ENCODE results near the gene ARHGAP45. TPM values are rescaled to one million over a fixed set of nuclear protein-coding genes. Genes with fewer than 3 reads are reported as not detected.
A peak's percentile ranks its signal among the peaks of the same experiment; 100 is the strongest.

The ARHGAP45 gene
- total RNA-seq, 1 donor from 2014 or later: 15.6 TPM

- DNase-seq (ENCODE audit: low spot score): no peak
These were observed 19.6 kb downstream of the ARHGAP45 start for GRCh38 chr19:1086613-1087012.

- DNase-seq (ENCODE audit: low spot score): peak; percentile 50
These were observed 20.9 kb downstream of the ARHGAP45 start for GRCh38 chr19:1087813-1088415.

GRCh38 chr19:1088416-1089010 is 21.5 kb downstream of the ARHGAP45 start:
- DNase-seq (ENCODE audit: low spot score): no peak

DNA sequence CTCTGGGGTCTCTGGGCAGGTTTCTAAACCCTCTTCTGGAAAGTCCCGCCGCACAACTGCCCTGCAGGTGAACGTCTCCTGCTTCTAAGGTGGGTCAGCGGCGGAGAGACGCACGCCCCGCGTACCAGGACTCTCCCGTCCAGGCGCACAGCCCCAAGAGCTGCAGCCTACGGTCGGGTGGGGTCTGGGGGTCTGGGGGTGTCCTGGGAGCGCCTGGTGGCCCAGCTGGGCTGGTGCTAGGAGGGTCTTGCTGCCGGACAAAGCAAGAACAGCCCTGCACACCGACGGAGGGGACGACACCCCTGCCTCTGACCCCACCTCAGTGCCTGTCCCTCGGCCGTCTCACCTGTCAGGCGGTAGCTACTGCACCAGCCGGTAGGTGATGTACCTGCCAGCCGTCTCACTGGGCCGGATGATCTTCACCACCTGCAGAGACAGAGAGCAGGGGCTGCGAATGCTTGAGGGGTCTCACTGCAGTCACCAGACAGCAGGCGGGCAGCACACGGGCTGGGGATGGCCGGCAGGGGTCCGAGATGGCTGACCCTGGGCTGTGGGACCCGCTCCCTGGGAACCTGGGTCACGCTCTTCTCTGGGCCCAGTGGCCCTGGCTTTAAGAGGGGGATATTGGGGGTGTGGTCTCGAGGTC is 22.3 kb downstream of the ARHGAP45 start:
- no peak for DNase-seq (ENCODE audit: low spot score)

- no peak for DNase-seq (ENCODE audit: low spot score)
These were observed 22.9 kb downstream of the ARHGAP45 start for GRCh38 chr19:1089891-1090290.

DNA sequence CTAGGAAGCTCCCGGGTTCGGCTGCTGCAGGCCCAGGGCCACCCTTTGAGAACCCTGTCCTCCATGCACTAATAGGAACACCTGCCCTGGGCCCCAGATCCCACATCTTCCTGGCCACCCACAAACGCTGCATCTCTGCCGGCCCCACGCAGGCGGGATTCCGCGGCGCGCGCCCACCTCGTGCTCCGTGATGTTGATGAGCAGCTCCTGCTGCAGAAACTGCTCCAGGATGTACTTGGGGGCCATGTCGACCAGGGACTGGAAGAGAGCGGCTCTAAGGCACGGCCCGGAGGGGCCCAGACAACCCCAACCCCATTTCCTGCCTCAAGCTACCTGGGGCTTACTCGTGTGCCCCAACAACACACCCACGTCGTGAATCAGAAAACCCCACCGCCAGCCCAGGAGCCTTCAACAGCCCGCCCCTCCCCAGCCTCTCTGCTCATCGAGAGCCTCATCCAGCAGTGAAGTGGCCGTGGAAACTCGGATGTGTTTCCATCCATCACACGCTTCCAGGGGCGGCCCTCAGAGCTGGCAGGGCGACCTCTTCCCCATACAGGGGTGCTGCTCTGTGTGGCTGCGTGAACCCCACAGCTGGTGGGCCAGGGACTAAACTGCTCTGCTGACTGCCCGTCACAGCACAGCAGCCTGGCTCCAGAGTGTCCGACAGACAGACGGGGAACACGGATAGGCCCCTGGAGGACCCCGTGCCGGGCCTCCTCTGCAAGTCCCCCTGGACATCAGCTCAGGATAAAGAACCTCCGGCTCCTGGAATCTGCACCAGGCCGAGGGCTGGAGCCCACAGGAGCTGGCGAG is 24.0 kb downstream of the ARHGAP45 start:
- no peak for DNase-seq (ENCODE audit: low spot score)

GRCh38 chr19:1091544-1092175 is 24.7 kb downstream of the ARHGAP45 start:
- no peak for DNase-seq (ENCODE audit: low spot score)

DNA sequence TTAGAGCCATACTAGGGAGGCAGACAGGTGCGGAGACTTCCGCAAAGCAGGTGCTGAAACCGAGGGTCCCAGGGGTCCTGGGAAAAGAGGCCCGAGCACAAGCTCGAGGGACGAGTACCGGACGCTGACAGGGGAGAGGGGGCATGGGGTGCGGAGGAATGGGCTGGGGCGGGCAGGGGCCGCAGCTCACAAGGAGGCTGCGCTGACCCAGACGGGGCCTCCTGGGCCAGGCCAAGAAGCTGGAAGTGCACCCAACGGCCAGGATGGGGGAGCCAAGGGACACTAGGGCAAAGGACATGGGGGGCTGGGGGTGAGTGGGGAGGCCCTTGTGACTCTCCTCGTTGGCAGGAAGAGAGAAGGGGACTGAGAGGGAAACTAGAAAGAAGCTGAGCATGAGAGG is 26.4 kb downstream of the ARHGAP45 start:
- DNase-seq (ENCODE audit: low spot score): no peak

DNA sequence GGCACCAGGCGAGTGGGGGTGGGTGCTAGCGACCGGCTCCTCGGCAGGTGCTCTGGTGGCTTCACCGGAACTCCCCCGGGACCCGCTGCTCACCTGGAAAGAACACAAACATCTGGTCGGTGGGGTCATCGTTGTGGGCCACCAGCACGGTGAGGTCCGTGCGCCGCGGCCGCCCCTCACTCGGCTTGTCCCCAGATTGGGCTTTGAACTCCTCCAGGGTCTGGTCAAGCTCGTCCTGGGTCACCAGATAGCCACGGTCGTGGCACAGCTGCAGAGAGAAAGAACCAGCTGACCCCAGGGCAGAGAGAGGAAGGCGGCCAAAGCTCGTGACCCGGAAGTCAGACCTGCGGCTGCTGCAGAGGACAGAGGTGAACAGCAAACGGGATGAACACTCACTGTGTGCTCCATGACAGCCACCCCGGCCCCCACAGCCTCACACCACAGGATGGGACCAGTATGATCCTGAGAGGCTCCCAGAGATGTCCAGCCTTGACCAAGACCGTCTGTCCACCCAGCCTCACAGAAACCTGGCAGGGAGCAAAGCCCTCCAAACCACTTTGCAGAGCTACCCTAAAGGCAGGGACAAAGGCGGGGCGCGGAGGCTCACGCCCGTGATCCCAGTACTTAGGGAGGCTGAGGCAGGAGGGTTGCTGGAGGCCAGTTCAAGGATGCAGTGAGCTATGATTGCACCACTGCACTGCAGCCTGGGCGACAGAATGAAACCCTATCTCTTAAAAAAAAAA is 27.0 kb downstream of the ARHGAP45 start:
- DNase-seq (ENCODE audit: low spot score): no peak

GRCh38 chr19:1094655-1094977 is 27.6 kb downstream of the ARHGAP45 start:
- DNase-seq (ENCODE audit: low spot score): no peak

GRCh38 chr19:1094978-1095701 is 28.2 kb downstream of the ARHGAP45 start, which contains the start of gene POLR2E:
TSS of gene POLR2E (minus strand) at chr19:1095375. CDS start at chr19:1095315, 60 bp downstream.
- peak; percentile 99 for DNase-seq (ENCODE audit: low spot score)

GRCh38 chr19:1097810-1098176 is 30.8 kb downstream of the ARHGAP45 start:
- no peak for DNase-seq (ENCODE audit: low spot score)

- DNase-seq (ENCODE audit: low spot score): peak; percentile 62
These were observed 31.4 kb downstream of the ARHGAP45 start for GRCh38 chr19:1098177-1099051.

DNA sequence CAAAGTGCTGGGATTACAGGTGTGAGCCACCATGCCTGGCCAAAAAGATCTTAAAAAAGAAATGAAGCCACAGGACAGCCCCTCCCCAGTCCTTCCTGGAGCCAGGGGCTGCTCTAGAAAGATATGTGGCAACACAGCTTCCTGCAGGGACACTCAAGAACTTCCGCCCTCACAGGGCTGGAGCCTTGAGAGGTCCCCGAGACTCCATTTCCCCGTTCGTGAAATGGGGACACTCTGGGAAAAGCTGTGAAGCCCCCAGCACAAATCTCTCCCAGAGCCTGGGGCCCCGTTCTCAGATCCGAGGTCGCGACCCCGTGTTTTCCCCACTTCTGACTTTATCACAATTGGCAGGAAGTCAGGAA is 34.4 kb downstream of the ARHGAP45 start:
- DNase-seq (ENCODE audit: low spot score): no peak

DNA sequence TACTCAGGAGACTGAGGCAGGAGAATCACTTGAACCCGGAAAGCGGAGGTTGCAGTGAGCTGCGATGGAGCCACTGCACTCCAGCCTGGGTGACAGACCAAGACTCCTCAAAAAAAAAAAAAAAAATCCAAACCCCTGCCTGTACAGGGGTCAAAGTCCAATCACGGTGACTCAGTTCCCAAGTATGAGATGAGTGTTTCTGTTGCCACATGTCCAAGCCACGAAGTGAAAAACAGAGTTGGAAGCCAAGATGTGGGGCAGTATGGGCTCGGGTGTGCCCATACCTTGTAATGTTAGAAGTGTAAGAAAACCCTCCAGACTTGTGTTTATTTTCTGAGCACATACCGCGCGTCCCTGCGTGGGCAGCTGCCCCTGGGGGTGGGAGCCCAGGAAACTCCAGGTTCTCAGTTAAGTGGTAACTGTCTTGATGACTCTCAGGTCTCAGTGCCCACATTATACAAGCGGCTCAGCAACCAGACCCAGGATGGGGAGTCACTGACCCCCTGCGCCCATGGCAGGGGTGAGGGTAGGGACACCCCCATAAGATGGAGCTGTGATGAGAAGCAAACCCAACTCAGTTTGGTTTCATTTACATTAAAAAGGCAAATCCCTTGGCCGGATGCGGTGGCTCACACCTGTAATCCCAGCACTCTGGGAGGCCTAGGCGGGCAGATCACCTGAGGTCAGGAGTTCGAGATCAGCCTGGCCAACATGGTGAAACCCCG is 35.6 kb downstream of the ARHGAP45 start:
- peak; percentile 83 for DNase-seq (ENCODE audit: low spot score)

- DNase-seq (ENCODE audit: low spot score): peak; percentile 61
These were observed 36.3 kb downstream of the ARHGAP45 start for GRCh38 chr19:1103132-1103707.

GRCh38 chr19:1103708-1104310 is 36.8 kb downstream of the ARHGAP45 start, which contains the start of gene GPX4:
TSS of gene GPX4 (plus strand) at chr19:1103994. CDS start at chr19:1104044, 50 bp downstream.
- peak; percentile 100 for DNase-seq (ENCODE audit: low spot score)

Measured in umbilical cord (tissue), 2 donors.